ENCODE results near the gene DCUN1D5. TPM values are rescaled to one million over a fixed set of nuclear protein-coding genes. Genes with fewer than 3 reads are reported as not detected.

Gene DCUN1D5
- total and polyA plus RNA-seq, 2 of the 13 experiments (the other 11 are each of a cell fraction or from before 2014, with no cell fraction given): 32.9 to 46.7 TPM

DNA sequence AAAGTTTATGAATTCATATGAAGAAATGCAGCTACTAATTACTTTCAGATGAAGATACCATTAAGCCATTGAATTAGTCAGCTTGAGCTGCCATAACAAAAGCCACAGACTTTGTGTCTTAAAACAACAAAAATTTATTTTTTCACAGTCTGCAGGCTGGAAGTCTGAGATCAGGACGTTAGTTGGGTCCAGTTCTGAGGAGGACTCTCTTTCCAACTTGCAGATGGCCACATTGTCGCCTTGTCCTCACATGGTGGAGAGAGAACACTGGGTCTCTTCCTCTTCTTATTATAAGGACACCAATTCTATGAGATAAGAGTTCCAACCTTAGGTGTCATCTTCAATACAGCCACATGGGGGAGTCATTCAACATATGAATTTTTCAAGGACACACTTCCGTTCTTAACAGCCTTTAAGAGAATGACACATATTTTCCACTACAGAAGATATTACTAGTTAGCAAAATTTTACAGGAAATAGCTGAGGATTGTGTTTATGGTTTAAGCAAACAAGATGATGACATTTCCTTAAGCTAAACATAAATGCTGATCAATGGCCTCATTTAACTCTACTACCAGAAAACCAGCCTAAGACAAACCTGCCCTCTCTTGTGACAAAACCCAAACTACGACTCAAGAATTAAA, 56.0 kb downstream of the DCUN1D5 start:
- peak; percentile 62 for FAIRE-seq
- no peak overlapping the region for H3K4me2 ChIP-seq (ENCODE audit: low read depth, low read length)
- CTCF ChIA-PET (ENCODE audit: low intra/inter-chr PET ratio, low total read pairs): interaction anchor here (1.6 kb wide), 1 partner anchor 19 kb away, joined by 10 read pairs; no protein-coding TSS in a partner anchor

More for the DNA sequence above, 56.0 kb downstream of the DCUN1D5 start:
- Histone ChIP-seq H2AFZ (ENCODE audit: low read length) (no peak overlapping the region), H3K4me3 (replicated peaks in 1 of 3; ENCODE audit: insufficient read depth in 1 of 3, low read depth in 2 of 3, low read length in 3 of 3) (no peak overlapping the region), H3K27me3 (ENCODE audit: control insufficient read depth in 1 of 2, insufficient read depth in 2 of 2, low read length in 2 of 2) (no peaks in the 10 kb centered on the region), H3K36me3 (replicated peaks in 1 of 2; ENCODE audit: control insufficient read depth in 1 of 2, insufficient read depth in 2 of 2, low read length in 2 of 2) (no peaks in the 10 kb centered on the region), H4K20me1 (ENCODE audit: insufficient read depth, low read length) (no peaks in the 10 kb centered on the region), H3K9me3 (ENCODE audit: low read length) (no peaks in the 10 kb centered on the region), H3K27ac (ENCODE audit: extremely low read length, insufficient read depth, low read length) (no peak overlapping the region), H3K79me2 (ENCODE audit: insufficient read depth, low read length) (no peaks in the 10 kb centered on the region), H3K4me1 (ENCODE audit: insufficient read depth, low read length) (no peaks in the 10 kb centered on the region), H3K9ac (ENCODE audit: insufficient read depth, low read depth, low read length) (no peak overlapping the region)
- in situ Hi-C loops (cut with HindIII; ENCODE audit: extremely low pct_ligation_motif_present, low pct_unique_long_range_greater_than_20kb) (no loop called here), intact Hi-C loops (cut with micrococcal nuclease; ENCODE audit: unreplicated experiment) (no loop called here)
- DNase-seq (ENCODE audit: low spot score) (peak; percentile 53), ATAC-seq (peak; percentile 72)
- POLR2A ChIA-PET: no interaction called here
- 0% methylated on average over 4 of the region's 4 CpGs for WGBS (ENCODE audit: low lambda C conversion rate)
- BruUV-seq (replicated peaks): no TSS peak
- TF ChIP-seq, protein P1, sequence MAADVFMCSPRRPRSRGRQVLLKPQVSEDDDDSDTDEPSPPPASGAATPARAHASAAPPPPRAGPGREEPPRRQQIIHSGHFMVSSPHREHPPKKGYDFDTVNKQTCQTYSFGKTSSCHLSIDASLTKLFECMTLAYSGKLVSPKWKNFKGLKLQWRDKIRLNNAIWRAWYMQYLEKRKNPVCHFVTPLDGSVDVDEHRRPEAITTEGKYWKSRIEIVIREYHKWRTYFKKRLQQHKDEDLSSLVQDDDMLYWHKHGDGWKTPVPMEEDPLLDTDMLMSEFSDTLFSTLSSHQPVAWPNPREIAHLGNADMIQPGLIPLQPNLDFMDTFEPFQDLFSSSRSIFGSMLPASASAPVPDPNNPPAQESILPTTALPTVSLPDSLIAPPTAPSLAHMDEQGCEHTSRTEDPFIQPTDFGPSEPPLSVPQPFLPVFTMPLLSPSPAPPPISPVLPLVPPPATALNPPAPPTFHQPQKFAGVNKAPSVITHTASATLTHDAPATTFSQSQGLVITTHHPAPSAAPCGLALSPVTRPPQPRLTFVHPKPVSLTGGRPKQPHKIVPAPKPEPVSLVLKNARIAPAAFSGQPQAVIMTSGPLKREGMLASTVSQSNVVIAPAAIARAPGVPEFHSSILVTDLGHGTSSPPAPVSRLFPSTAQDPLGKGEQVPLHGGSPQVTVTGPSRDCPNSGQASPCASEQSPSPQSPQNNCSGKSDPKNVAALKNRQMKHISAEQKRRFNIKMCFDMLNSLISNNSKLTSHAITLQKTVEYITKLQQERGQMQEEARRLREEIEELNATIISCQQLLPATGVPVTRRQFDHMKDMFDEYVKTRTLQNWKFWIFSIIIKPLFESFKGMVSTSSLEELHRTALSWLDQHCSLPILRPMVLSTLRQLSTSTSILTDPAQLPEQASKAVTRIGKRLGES (CRISPR knock-in tag; IDR thresholded peaks at IDR 0.05; ENCODE audit: borderline replicate concordance): no peak
- TF ChIP-seq MAFF (IDR thresholded peaks at IDR 0.05; ENCODE audit: low read depth, low read length) (0 out of 2 replicates have a peak, but pooled peaks have one; percentile 8), SMC3 (IDR thresholded peaks at IDR 0.05; ENCODE audit: low read length) (peak; percentile 34; the same call in 1 of the 2 replicates), STAG1 (CRISPR knock-in tag; IDR thresholded peaks at IDR 0.05) (peak; percentile 24; the same call in 1 of the 2 replicates), ZNF430 (CRISPR knock-in tag; IDR thresholded peaks at IDR 0.05) (no peak)
- TF ChIP-seq, protein P2, sequence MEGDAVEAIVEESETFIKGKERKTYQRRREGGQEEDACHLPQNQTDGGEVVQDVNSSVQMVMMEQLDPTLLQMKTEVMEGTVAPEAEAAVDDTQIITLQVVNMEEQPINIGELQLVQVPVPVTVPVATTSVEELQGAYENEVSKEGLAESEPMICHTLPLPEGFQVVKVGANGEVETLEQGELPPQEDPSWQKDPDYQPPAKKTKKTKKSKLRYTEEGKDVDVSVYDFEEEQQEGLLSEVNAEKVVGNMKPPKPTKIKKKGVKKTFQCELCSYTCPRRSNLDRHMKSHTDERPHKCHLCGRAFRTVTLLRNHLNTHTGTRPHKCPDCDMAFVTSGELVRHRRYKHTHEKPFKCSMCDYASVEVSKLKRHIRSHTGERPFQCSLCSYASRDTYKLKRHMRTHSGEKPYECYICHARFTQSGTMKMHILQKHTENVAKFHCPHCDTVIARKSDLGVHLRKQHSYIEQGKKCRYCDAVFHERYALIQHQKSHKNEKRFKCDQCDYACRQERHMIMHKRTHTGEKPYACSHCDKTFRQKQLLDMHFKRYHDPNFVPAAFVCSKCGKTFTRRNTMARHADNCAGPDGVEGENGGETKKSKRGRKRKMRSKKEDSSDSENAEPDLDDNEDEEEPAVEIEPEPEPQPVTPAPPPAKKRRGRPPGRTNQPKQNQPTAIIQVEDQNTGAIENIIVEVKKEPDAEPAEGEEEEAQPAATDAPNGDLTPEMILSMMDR (CRISPR knock-in tag; IDR thresholded peaks at IDR 0.05): peak; percentile 65
